PFSK-1 (cell line): Measurements from ENCODE around the gene ST6GALNAC3.

Source experiments
- POLR2AphosphoS5 ChIP-seq: IDR thresholded peaks from 2 replicates; pipeline ENCODE4 v1.6.1; 2012; ENCODE audit warnings: low read depth, mild to moderate bottlenecking, control low read depth, low read length, moderate library complexity
- SIN3A ChIP-seq: IDR thresholded peaks from 2 replicates; pipeline ENCODE4 v1.6.1; 2012; ENCODE audit warnings: mild to moderate bottlenecking, low read length, moderate library complexity, borderline replicate concordance; ENCODE audit not compliant: insufficient read depth
- TF ChIP-seq, protein P1 (sequence below), 2 experiments: IDR thresholded peaks; 2 replicates each; pipeline versions ENCODE4 v1.6.1 to v1.8.0; 2011 to 2012; ENCODE audit warnings: low read depth in 2 of 2, low read length in 2 of 2, control low read depth in 1 of 2, inconsistent platforms in 1 of 2, mild to moderate bottlenecking in 1 of 2, moderate library complexity in 1 of 2; ENCODE audit not compliant: insufficient read depth in 1 of 2

DNA sequence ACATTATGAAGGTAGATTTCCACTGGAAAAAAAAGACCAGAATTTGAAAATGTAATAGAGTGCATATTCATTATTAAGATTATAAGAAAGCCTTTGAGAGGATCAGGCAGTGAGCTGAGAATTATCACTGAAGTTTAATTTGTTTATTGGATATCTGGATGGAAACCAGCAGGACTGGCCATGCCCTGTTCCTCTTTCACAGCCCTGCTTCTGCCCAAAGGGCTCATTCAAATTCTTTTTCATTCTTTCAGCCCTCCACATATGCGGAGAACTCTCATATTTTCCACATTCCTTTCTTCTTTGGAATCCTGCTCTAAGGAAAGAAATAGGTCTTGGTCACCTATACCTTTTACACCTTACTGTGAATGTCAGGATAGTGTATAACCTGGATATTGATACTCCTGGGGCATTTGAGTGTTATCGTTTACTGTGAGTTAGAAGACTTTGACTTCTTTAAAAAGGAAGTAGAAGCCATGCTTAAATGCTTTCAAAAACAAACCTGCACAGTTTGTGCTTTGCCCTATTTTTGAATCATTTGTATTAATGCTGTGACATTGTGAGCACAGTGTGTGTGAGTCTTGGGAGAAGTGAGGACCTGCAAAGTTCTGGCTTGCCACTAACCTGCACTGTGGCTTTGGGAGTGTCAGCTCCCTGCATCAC, 35.5 kb downstream of the ST6GALNAC3 start:
- TF ChIP-seq POLR2AphosphoS5: no peak
- TF ChIP-seq SIN3A: no peak
- TF ChIP-seq, protein P1, sequence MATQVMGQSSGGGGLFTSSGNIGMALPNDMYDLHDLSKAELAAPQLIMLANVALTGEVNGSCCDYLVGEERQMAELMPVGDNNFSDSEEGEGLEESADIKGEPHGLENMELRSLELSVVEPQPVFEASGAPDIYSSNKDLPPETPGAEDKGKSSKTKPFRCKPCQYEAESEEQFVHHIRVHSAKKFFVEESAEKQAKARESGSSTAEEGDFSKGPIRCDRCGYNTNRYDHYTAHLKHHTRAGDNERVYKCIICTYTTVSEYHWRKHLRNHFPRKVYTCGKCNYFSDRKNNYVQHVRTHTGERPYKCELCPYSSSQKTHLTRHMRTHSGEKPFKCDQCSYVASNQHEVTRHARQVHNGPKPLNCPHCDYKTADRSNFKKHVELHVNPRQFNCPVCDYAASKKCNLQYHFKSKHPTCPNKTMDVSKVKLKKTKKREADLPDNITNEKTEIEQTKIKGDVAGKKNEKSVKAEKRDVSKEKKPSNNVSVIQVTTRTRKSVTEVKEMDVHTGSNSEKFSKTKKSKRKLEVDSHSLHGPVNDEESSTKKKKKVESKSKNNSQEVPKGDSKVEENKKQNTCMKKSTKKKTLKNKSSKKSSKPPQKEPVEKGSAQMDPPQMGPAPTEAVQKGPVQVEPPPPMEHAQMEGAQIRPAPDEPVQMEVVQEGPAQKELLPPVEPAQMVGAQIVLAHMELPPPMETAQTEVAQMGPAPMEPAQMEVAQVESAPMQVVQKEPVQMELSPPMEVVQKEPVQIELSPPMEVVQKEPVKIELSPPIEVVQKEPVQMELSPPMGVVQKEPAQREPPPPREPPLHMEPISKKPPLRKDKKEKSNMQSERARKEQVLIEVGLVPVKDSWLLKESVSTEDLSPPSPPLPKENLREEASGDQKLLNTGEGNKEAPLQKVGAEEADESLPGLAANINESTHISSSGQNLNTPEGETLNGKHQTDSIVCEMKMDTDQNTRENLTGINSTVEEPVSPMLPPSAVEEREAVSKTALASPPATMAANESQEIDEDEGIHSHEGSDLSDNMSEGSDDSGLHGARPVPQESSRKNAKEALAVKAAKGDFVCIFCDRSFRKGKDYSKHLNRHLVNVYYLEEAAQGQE (IDR thresholded peaks at IDR 0.05; ENCODE audit: insufficient read depth in 1 of 2, low read depth in 2 of 2, low read length in 2 of 2): no peak
